Left ventricle myocardium inferior (tissue), 1 donor: ENCODE results near the gene PPP2R5A. TPM values are rescaled to one million over a fixed set of nuclear protein-coding genes. Genes with fewer than 3 reads are reported as not detected.
"Not testable (repeated sequence)": the region's sequence is repeated elsewhere in the genome, so short reads cannot be mapped to it uniquely, and the experiment has no call there.

Experiments
- DNase-seq: peaks from one replicate; pipeline ENCODE4 v3.0.0-alpha.2; 2020
- H3K27ac ChIP-seq: fragments of 200-600 bp; replicated peaks from 2 replicates; pipeline ENCODE4 v1.8.0; 2021
- H3K27me3 ChIP-seq: fragments of 200-600 bp; 2 replicates; pipeline ENCODE4 v1.8.0; 2021; ENCODE audit warnings: low read depth
- H3K36me3 ChIP-seq: fragments of 200-600 bp; 2 replicates; pipeline ENCODE4 v1.8.0; 2021
- H3K4me1 ChIP-seq: fragments of 200-600 bp; 2 replicates; pipeline ENCODE4 v1.8.0; 2021
- H3K4me3 ChIP-seq: fragments of 200-600 bp; 2 replicates; pipeline ENCODE4 v1.8.0; 2021; ENCODE audit warnings: mild to moderate bottlenecking, moderate library complexity
- H3K9me3 ChIP-seq: fragments of 200-600 bp; replicated peaks from 2 replicates; pipeline ENCODE4 v1.8.0; 2021
- CTCF ChIP-seq: fragments of 200-600 bp; IDR thresholded peaks from 2 replicates; pipeline ENCODE4 v1.8.0; 2021; ENCODE audit warnings: antibody characterized with exemption, mild to moderate bottlenecking, borderline replicate concordance
- intact Hi-C: fragments of 100-400 bp; cut with micrococcal nuclease; formaldehyde crosslinking; loops from one replicate; pipeline ENCODE4 v1.11.0; 2022
- total RNA-seq: library from RNA; stranded (reverse); fragmentation: NEBNext Ultra II Directional; extraction: Animal tissue kit (Norgen Biotek cat#: 25700); gene quantifications from one replicate; pipeline ENCODE4 v1.2.1, GENCODE V29; 2021
- donor health status: DM: no; HTN: yes; CAD: no; lungs with severe emphysema.

The PPP2R5A gene
- total RNA-seq, 1 donor from 2014 or later, result 69.3 TPM

- Histone ChIP-seq H3K27me3 (no peaks in the 10 kb centered on the region), H3K27ac (no peak overlapping the region), H3K4me1 (peaks cover 66% of the 10 kb centered on the region), H3K36me3 (no peaks in the 10 kb centered on the region), H3K4me3 (no peak overlapping the region), H3K9me3 (peaks cover 3% of the 10 kb centered on the region)
- TF ChIP-seq CTCF, result no peak
- no peak for DNase-seq
- intact Hi-C loops, result no loop called here
Observed at GRCh38 chr1:212317916-212318315, 32.7 kb downstream of the PPP2R5A start.

GRCh38 chr1:212321031-212321430, 35.8 kb downstream of the PPP2R5A start:
- peaks cover 48% of the 10 kb centered on the region for H3K4me1 ChIP-seq

GRCh38 chr1:212323066-212323465, 37.9 kb downstream of the PPP2R5A start:
- no peaks in the 10 kb centered on the region for H3K9me3 ChIP-seq
- no peaks in the 10 kb centered on the region for H3K27me3 ChIP-seq
- TF ChIP-seq CTCF, result no peak
- no peak overlapping the region for H3K4me3 ChIP-seq
- no peaks in the 10 kb centered on the region for H3K36me3 ChIP-seq
- intact Hi-C loops, result no loop called here
- H3K4me1 ChIP-seq, result peaks cover 50% of the 10 kb centered on the region
- no peak overlapping the region for H3K27ac ChIP-seq
- DNase-seq, result no peak

More at GRCh38 chr1:212321031-212321430, 35.8 kb downstream of the PPP2R5A start:
- H3K36me3 ChIP-seq, intact Hi-C loops, DNase-seq, H3K27ac ChIP-seq, H3K4me3 ChIP-seq, H3K27me3 ChIP-seq, H3K9me3 ChIP-seq: not testable (repeated sequence)

- no peak for TF ChIP-seq CTCF
- H3K4me1 ChIP-seq, result peaks cover 36% of the 10 kb centered on the region
- H3K36me3 ChIP-seq, result peaks cover 25% of the 10 kb centered on the region
- no peak overlapping the region for H3K27ac ChIP-seq
- H3K9me3 ChIP-seq, result no peaks in the 10 kb centered on the region
- H3K27me3 ChIP-seq, result no peaks in the 10 kb centered on the region
- DNase-seq, result no peak
- intact Hi-C loops, result no loop called here
- H3K4me3 ChIP-seq, result no peak overlapping the region
Observed at GRCh38 chr1:212326541-212326940, 41.3 kb downstream of the PPP2R5A start.

GRCh38 chr1:212328248-212328647, 43.0 kb downstream of the PPP2R5A start:
- Histone ChIP-seq H3K4me1 (peaks cover 31% of the 10 kb centered on the region), H3K9me3 (no peaks in the 10 kb centered on the region), H3K4me3 (no peak overlapping the region), H3K36me3 (peaks cover 37% of the 10 kb centered on the region), H3K27me3 (no peaks in the 10 kb centered on the region), H3K27ac (no peak overlapping the region)
- DNase-seq, result no peak
- intact Hi-C loops, result no loop called here
- TF ChIP-seq CTCF, result no peak

GRCh38 chr1:212329105-212329504, 43.9 kb downstream of the PPP2R5A start:
- Histone ChIP-seq H3K27me3 (no peaks in the 10 kb centered on the region), H3K9me3 (no peaks in the 10 kb centered on the region), H3K4me3 (no peak overlapping the region), H3K4me1 (peaks cover 28% of the 10 kb centered on the region), H3K27ac (no peak overlapping the region), H3K36me3 (peaks cover 46% of the 10 kb centered on the region)
- no peak for DNase-seq
- no peak for TF ChIP-seq CTCF
- intact Hi-C loops, result no loop called here
